GM18861 (cell line): ENCODE results near the gene SCUBE2.
A peak's percentile ranks its signal among the peaks of the same experiment; 100 is the strongest.

Experiments used
- ATAC-seq: cut with Tn5 transposase; IDR thresholded peaks from one replicate; pipeline ENCODE4 v1.9.1; 2021; ENCODE audit not compliant: unreplicated experiment

SCUBE2 gene

DNA sequence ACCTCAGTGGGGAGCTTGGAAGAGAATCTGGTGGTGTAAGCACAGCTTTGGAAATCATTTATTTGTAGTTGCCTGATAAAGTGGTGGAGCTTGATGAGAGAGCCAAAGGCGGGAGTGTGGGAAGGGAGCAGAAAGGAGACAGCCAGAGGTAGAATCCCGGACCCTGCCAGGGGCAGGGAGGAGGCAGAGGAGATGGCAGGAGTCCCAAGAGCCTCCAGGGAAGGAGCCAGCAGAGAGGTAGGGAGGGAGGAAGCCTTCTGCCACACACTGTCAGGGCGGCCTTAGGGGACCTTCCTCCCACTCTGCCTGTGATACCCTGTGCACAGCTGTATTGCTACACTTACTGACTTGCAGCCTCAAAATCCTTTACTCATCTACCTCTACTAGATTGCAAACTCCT is 15.4 kb downstream of the SCUBE2 start:
- ATAC-seq, result no peak

DNA sequence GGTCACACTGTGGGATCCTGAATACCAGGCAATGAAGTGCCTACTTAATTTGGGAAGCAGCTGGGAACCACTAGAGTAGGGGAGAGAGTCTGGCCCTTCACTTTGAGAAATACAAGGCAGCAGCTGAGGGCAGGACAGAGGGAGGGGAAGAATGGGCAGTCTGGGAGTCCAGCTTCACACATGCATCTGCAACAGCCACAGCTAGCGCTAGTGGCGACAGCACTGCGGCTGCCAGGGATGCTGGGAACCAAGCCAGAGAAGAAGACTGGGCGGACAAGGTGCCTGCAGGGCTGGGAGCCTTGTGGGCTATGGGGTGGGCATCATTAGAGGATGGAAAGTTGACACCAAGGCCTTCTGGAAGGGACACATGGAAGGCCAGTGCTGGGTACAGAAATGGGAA is 15.8 kb downstream of the SCUBE2 start:
- ATAC-seq, result no peak

DNA sequence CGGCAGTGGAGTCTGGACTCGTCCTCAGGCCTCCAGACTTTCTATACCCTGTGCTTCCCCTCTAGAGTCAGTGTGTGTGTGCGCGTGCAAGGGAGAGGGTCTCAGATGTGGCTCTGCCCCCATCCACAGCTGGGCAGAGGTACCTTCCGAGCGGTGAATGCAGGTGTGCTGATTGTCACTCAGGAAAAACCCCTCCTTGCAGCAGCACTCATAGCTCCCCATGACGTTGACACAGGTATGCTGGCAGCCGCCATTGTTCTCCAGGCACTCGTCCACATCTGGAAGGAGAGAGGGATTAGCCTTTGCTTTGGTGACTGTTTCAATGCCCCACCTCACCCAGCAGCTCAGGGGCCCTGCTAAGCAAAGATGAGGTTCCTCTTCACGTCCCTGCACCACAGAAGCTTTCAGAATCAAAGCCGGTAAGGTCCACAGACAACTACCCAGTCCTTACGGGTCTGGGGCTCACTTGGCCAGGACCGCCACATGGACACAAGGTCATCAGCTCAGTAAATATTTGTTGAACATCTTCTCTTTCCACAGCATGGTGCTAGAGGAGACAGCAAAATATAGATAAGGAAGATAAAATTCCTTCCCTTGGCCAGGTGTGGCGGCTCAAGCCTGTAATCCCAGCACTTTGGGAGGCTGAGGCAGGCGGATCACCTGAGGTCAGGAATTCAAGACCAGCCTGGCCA is 16.9 kb downstream of the SCUBE2 start:
- ATAC-seq, result no peak

DNA sequence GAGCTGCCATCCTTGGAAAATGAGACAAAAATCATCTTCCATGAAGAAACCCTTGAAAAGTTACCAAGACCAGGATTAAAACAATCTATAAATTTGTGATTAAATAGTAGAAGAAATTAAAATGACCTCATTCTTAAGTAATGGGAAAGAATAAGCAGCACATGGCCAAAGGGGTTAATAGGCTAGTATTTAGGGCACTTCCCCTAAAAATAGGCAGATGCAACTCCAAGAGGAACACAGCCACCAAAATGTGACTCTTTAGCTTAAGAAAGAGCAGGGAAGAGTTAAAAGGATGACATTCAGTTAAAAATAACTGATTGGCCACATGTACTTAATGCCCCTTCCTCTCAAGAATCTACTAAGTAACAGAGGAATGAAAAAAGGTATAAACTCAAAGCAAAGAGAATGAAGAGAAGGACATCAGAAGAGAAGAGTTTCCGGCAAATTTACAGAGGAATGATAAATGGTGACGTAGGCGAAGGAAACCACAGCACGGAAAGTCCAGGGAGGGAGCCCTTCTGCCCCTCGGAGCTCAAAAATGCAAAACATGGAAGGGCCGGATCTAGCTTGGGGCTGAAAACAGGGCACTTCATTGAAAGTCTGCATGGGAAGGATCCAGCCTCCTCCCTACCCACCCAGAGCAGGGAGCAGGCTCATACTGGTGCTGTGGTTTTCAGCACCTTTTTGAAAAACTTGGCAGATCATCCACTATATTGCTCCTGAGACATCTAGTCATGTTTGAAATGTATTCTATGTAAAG is 17.8 kb downstream of the SCUBE2 start:
- no peak for ATAC-seq

DNA sequence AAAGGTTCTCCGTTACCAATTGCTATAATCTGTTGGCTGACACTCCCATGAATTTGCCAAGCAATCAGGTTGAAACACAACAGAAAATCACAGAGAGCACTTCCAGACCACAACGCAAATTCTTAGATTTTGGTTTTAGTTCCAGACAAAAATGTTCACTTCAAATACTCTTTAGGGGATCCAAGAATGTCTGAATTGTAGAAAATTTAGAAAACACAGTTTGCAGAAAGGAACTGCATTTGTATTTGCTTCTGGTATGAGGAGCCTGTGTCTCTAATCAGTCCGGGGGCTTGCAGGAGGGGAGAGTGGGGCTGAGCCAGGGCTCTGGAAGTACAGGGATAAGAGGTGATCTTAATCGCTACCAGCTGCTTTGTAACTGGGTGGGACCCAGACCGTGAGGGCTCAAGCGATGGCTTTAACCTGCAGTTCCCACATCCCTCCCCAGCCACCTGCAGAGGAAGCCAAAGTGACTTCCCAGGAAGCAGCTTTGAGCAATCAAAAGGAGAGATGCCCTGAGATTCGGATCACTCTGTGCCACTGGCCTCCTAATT is 18.7 kb downstream of the SCUBE2 start:
- no peak for ATAC-seq

DNA sequence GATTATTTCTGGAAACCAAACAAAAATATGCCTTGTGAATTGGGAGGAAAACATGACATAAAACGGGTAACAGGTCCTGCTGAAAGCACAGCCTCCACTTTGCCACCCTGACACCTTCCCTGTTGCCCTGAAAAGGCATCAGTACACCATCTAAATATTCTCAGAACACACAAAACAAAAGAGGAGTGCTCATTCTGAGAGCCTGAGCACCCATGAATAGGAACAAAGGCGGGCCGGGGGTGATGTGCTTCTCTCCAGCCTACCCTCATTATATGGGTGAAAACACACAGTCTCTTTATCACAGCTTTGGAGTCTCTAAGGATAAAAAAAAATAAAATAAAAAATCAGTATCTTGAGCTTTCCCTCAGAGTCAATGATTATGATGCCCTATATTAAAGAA is 19.7 kb downstream of the SCUBE2 start:
- ATAC-seq, result no peak

DNA sequence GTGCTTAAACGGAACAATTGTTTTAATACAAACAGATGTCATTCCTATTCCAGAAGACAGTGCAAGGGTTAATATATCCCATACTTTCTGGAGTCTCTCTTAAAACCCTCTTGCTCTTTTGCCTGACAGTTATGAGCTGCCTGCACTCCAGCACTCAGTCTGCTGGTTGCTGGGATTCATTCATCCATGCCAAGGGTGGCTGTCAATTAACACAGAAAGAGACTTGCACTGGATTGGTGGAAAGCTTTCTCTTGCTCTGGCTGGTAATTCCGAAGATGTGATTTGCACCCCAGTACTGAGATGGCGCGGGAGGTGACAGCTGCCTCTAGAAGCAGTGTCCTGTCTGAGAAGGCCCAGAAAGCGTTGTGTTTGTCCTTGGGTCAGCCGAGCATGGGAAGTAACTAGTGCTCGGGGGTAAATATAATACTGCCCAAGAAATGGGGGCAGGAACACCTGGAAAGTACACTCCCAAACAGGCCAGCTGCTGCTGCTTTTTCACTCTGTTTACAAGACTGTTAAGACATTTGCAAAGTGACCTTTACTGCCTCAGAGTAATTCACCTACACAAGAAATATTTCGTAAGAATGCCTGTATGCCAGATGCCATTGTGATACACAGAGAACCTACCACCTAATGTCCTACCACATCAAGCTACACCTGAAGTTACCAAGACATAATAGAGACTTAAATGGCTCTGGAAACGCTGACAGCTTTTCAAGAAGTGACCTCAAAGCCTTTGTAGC is 20.5 kb downstream of the SCUBE2 start:
- ATAC-seq, result no peak

DNA sequence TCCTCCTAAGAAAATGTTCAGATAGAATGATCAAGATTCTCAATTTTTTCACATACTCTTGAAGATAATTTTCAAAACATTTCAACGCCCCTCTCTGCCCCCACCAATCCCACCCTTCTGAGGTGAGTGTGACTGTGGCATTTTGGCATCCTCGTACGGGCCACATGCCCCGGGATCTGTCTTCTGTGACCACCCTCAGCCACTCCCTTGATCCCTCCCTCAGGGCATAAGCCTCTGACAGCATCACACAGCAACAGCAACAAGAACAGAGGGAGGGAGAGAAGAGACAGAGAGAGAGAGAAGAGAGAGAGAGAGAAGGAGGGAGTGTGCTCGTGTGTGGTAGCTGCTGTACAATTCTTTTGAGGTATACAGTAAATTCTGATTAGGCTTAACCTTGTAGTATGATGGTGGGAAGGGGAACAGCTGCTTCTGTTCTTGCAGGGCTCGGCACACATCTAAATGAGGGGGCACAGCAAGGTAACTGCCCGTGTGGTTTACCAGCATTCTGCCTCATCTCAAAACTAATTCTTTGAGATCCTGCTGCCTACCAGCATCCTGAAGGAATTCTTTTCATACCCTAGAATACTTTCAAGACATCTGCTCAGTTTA is 21.4 kb downstream of the SCUBE2 start:
- no peak for ATAC-seq

DNA sequence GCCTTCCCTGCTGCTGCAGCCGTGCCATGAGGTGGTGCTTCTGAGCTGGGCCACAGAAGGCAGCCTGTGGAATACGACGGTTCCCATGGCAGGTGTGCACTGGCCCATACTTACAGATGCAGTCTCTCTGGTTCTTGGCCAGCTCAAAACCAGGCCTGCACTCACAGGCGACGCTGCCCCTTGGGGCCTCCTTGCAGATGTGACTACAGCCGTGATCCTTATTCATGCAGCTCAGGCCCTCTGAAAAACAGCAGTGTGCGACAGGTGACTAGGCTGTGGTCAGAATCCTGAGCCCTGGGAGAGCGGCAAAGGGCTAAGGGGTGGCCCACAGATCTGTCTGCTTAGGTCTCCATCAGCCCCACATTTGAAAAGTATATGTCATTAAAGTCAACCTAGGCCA is 22.1 kb downstream of the SCUBE2 start:
- ATAC-seq, result no peak

DNA sequence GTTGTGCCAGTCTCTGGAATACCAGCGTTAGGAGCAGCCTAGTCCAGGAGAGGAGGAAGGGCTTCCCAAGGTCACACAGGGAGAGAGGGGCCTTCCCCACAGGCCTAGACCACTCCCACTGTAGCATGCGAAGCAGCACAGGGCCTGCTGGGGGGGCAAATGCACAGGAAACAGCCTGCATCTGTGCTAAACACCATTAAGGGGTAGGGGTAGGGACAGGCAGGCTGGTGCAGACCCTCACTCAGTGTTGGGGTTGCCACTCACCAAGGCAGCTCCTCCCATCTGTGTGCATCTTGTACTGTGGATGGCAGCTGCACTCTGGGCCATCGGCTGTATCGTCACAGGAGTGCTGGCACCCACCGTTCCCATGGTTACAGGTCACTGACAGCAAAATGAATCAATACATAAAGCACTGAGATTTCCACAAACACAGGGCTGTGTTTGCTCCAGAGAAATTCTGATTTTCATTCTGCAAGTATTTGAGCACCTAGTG is 24.9 kb downstream of the SCUBE2 start:
- no peak for ATAC-seq

DNA sequence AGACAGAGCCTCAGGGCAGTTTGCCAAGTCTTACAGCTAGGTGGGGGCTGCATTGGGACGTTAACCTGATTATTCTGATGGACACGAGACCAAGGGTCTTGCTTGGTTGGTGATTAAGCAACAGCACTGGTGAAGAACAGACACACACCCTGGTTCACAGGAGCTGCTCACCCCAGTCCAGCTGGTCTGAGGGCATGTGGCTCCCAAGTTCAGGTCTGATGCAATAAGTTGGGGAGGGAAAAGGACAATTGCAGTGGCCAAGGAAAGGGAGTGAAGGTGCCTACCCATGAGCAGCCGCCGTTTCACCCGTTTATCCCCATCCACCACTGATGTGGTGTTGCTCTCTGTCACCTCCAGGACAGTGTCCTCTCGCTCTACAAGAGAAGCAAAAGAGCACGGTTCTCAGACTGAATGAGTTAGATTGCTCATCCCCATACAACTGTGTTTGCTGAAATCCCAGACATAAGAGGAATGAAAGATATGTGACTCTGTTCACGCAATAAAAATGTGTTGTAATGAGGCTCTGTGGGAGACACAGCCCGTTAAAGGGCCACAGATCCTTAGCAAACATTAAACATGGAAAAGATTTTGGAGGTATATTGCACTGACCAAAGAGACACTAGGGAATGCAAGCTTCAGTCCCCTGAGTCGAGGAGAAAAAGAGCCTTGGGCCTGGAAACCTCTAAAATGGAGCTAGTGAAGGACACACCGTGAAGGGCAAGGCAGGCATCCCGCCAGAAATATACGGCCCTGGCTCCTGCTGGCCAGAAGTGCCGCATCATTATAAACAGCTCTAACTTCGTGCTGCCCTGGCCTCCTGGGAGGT is 25.6 kb downstream of the SCUBE2 start:
- no peak for ATAC-seq

DNA sequence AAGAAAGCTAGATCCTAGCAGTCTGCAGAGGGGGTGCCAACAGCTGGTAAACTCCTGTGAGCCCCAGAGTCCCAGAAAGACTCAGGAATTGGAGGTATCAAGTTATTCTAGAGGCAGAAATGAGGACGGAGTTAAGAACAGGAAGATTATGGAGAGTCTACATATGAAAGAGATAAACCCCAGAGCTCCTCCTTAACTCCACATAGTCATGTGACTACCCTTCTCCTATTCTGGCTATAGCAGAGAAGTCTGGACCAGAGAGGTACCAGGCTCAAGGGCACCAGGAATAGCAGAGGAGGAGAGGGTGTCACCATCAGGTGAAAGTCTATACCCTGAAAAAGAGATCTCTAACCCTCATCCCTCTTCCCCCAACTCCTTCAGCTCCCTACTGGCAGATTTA is 29.6 kb downstream of the SCUBE2 start:
- no peak for ATAC-seq

DNA sequence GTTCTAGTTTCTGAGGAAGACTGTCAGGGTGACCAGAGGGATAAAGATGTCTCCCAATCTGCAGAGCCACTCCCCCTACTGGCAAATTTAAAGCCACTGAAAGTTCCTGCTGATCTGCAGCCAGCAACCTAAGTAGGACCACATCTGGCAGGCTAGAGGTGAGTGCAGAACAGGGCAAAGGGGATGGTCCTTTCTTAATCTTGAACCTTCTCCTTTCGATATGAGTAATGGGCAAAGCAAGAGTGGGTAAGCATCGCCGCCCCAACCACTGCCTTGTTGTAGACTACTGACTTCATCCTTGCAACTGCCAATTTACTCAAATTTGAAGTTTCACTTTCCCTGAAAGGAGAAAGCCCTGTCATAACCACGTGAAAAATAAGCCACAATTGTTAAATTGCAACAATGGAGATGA is 30.7 kb downstream of the SCUBE2 start:
- ATAC-seq, result peak; percentile 91

DNA sequence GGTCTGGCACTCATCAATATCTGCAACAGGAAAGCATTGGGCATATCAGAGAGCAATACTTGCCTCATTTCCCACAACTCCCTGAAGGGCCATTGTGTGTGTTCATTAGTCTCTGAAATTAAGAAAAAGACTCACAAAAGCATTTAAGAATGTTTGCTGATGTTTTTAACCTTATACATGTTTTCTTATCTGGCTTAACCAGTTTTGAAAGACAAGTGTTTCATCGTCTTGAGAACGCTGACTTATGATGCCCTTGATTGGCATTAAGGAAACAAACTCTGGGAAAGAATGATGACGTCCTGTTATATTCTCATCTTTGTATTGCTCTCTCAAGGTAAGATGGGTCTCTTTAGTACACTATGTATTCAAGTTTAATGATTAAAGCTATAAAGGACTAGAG is 32.0 kb downstream of the SCUBE2 start:
- ATAC-seq, result no peak

DNA sequence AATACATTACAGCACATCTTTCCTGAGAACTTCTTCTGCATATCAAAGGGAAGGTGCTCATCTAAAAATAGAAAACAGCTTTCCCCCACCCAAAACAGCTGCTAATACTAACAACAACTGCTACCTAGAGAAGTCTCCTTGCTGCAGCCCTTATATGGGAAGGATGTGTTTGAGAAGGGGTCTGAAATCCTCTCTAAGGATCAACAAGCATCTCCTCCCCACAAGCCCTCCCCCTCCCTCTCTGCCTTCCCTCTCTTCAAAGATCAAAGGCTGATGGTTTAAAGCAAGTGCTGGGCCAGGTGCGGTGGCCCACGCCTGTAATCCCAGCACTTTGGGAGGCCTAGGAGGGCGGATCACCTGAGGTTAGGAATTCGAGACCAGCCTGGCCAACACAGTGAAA is 33.5 kb downstream of the SCUBE2 start:
- no peak for ATAC-seq

DNA sequence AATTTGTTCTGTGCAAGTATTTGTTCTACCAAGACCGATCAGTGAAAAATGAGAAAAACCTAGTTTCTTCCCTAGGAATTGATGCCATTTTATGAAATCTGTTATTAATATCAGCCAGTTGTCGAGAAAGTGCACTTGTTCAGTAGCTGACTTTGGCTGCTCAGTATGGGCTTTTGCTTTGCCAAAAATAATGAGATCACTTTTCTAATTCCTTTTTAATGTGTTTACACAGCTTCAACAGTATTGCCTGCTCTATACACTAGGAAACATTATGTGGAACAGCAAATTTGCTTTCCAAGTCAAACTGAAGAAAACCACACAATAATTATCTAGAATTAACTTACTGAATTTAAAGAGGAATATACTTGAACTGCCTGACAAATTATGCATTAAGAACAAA is 34.4 kb downstream of the SCUBE2 start:
- no peak for ATAC-seq

DNA sequence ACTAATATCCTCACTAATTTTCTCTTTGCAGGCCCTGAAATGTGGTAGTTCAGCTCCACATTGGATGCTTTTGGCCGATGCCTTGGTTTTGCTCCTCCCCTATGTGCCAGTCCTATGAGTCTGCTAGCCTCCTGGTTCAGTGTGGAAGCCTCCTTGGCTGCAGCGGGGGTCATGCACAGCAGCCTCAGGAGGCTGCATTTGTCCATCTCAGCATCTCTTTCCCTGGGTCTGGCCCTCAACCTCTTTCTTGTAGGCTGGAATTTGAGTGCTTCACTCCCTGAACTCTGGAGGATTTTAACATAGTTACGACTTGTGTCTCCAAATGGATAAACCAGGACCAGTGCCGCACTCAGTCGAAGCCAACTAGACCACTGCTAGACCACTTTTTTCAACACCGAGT is 34.9 kb downstream of the SCUBE2 start:
- no peak for ATAC-seq

DNA sequence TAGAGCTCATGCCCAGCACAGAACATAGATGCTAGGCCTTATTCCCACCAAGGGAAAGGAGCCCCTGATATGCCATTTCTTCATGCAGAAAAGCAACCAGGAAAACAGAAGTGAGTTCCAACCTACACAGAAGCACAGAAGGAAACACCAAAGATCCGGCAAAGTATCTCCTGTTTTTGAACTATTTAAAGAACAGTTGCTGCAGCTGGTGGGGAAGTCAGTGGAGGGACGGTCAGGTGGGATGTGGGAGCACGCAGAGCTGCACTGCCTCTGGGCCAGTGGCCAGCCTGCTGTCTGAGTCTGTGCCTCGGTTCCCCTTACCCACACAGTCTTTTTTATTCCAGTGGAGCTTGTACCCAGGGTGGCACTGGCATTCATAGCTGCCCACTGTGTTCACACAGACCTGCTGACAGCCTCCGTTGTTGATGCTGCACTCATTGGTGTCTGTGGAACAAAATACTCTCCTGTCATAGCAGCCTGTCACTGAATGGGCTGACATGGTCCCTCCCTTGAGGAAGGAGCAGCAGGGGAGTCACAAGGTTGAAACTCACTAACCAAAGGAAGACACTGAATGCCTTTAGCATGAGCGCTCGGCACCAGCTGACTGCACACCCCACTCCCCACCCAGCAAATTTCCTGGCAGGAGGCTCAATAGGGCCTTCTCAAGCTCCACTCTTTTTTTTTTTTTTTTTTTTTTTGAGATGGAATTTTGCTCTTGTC is 37.9 kb downstream of the SCUBE2 start:
- no peak for ATAC-seq

DNA sequence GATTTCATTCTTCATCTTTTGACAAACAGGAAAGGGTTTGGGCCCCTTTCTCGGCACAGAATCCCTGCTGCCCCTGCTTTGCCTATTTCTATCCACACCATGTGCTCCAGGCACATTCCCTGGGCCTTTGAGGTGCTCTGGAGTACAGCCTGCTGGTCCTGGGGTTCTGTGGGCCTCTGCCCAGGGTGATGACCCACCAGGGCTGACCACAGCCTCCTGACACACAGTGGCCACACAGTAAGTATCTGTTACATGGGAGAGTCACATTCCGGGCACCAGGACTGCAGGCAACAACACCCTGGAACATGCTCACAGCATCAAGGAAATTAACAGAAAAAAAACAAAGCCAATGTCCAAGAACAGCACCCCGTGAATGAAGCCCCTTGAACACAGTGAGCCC is 39.1 kb downstream of the SCUBE2 start:
- ATAC-seq, result no peak

DNA sequence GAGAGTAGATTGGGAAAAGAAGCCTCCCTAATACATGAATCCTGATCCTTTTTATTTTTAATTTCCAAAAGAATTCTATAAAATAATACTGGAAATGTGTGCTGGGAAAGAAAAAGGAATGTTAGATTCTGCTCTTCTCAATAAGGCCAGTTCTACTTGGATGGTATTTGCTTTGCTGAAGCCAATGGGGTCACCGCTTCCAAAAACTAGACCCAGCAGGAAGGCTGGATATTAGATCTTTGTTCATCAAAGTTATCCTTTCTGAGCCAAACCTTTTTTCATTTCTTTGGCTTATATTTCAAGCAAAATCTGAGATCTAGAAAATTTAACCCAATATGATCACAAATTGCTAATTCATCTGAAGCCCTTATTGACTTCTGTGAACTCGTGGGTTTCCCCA is 41.4 kb downstream of the SCUBE2 start:
- no peak for ATAC-seq
